Neural cell (in vitro differentiated cells): ENCODE results near the gene ELAC1.

Experiments
- CTCF ChIP-seq: fragments of 450-650 bp; IDR thresholded peaks from 2 replicates; pipeline ENCODE4 v1.5.1; 2014; ENCODE audit warnings: antibody characterized with exemption, mild to moderate bottlenecking, moderate library complexity; ENCODE audit not compliant: poor library complexity, severe bottlenecking
- EZH2 ChIP-seq: fragments of 200-600, 300-800 bp; shearing (Covaris generic), sonication (generic); IDR thresholded peaks from 2 replicates; pipeline ENCODE4 v1.6.1; 2014; ENCODE audit warnings: antibody characterized with exemption, low read length, borderline replicate concordance, mild to moderate bottlenecking; ENCODE audit not compliant: insufficient read depth, poor library complexity, severe bottlenecking
- POLR2AphosphoS5 ChIP-seq: IDR thresholded peaks from 2 replicates; pipeline ENCODE4 v1.6.1; 2012
- RAD21 ChIP-seq: fragments of 450-650 bp; conservative IDR thresholded peaks from 2 replicates; pipeline ENCODE4 v1.6.1; 2014; ENCODE audit warnings: antibody characterized with exemption, mild to moderate bottlenecking, moderate library complexity
- TAF1 ChIP-seq: IDR thresholded peaks from 2 replicates; pipeline ENCODE4 v1.6.1; 2012; ENCODE audit warnings: low read depth

- TF ChIP-seq TAF1 (no peak), RAD21 (no peak), CTCF (no peak), EZH2 (no peak), POLR2AphosphoS5 (no peak)
These were observed 19.4 kb downstream of the ELAC1 start for GRCh38 chr18:50987261-50987660.
